OCI-LY7 (cell line): ENCODE results near the gene PPP1R3G.

Source experiments
- EZH2phosphoT487 ChIP-seq: fragments of 200-600 bp; sonication (generic); IDR thresholded peaks from 2 replicates; pipeline ENCODE4 v1.6.1; 2018; ENCODE audit warnings: low read depth, borderline replicate concordance, mild to moderate bottlenecking, mixed run types, antibody characterized with exemption, low read length, moderate library complexity, mixed read lengths
- TF ChIP-seq, protein P1 (sequence below): fragments of 200-600 bp; sonication (generic); conservative IDR thresholded peaks from 2 replicates; pipeline ENCODE4 v1.5.1; 2014; ENCODE audit warnings: mild to moderate bottlenecking, antibody characterized with exemption, low read length, moderate library complexity, mixed read lengths

DNA sequence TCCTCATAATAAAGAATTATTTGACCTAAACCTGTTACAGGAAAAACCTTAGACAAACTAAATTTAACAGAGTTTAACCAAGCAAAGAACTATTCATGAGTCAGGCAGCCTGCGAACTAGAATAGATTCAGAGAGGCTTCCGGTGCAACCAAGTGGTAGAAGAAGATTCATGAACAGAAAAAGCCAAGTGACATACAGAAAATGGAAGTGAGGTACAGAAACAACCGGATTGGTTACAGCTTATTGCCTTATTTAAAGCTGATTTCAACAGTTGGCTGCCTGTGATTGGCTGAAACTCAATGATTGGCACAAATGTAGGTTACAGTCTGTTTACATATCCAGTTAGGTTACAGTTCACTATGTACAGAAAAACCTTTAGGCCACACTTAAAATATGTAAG, 10.1 kb downstream of the PPP1R3G start:
- TF ChIP-seq, protein P1, sequence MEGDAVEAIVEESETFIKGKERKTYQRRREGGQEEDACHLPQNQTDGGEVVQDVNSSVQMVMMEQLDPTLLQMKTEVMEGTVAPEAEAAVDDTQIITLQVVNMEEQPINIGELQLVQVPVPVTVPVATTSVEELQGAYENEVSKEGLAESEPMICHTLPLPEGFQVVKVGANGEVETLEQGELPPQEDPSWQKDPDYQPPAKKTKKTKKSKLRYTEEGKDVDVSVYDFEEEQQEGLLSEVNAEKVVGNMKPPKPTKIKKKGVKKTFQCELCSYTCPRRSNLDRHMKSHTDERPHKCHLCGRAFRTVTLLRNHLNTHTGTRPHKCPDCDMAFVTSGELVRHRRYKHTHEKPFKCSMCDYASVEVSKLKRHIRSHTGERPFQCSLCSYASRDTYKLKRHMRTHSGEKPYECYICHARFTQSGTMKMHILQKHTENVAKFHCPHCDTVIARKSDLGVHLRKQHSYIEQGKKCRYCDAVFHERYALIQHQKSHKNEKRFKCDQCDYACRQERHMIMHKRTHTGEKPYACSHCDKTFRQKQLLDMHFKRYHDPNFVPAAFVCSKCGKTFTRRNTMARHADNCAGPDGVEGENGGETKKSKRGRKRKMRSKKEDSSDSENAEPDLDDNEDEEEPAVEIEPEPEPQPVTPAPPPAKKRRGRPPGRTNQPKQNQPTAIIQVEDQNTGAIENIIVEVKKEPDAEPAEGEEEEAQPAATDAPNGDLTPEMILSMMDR = no peak
- TF ChIP-seq EZH2phosphoT487 = no peak
